DMS114 treated with DMSO at 0.1 percent for 48 hours (cell line): ENCODE data around the gene GP1BA.
A peak's percentile ranks its signal among the peaks of the same experiment; 100 is the strongest.

ENCODE experiments used
- DNase-seq: peaks from one replicate; lab custom pipeline; 2025; ENCODE audit not compliant: unreplicated experiment; lab: John Stamatoyannopoulos, UW

Gene GP1BA

GRCh38 chr17:4971826-4972225, 39.7 kb downstream of the GP1BA start:
- DNase-seq = no peak

- no peak for DNase-seq
Measured at GRCh38 chr17:4972322-4972721, 40.2 kb downstream of the GP1BA start.

GRCh38 chr17:4972752-4973151, 40.7 kb downstream of the GP1BA start:
- no peak for DNase-seq

GRCh38 chr17:4973256-4974114, 41.4 kb downstream of the GP1BA start:
- no peak for DNase-seq

- DNase-seq = no peak
Measured at GRCh38 chr17:4974115-4974670, 42.1 kb downstream of the GP1BA start.

GRCh38 chr17:4978726-4979125, 46.6 kb downstream of the GP1BA start:
- no peak for DNase-seq

- peak; percentile 17 for DNase-seq
Measured at GRCh38 chr17:4980644-4981216, 48.7 kb downstream of the GP1BA start.

GRCh38 chr17:4982305-4982704, 50.2 kb downstream of the GP1BA start:
- DNase-seq = no peak
